ENCODE data around the gene KNSTRN.

The KNSTRN gene

GRCh38 chr15:40435710-40436089 lies 53.2 kb downstream of the KNSTRN start:
- DNase-seq = no peak

- no peak for DNase-seq
Measured at GRCh38 chr15:40436116-40436891, 53.8 kb downstream of the KNSTRN start.

DNA sequence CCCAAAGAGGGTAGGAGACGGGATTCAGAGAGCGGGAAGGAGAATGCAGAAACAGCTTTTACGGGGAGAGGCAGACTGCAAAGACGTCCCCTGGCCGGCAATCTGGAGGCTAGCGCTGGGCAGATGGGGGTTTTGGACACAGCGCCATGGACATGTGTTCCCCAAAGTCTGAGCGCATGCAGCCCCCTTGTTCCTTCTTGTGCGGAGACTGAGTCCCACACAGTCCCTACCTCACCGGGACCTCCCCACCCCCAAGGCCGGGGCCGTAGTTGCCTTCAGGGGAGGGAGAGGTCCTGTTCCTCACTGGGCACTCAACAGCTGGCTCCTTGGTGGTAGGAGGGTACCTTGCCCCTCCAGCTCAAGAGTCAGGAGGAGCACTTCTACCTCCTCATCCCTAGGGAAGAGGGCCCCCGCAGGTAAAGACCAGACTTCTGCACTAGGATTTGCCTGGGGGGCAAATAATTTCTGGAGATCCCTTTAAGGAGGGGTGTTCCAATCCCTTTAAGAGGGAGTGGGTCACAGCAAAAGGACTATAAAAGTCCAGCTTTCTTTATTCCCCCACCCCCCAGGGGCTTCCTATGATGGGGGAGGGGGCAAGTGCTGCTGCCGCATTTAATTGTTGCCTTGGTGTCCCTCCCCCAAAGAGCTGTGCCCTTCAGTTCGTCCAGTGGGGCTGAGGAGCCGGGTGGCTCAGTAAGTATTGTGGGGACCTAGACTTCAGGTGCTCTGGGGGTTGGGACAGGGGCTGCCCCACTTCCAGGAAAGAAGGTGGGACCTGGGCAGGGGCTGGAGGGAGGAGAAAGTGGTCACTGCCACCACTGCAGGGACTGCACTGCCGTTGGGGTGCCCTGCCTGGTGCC lies 54.6 kb downstream of the KNSTRN start:
- DNase-seq = no peak

GRCh38 chr15:40437752-40438687 lies 55.5 kb downstream of the KNSTRN start:
- DNase-seq = no peak

GRCh38 chr15:40438712-40439111 lies 56.2 kb downstream of the KNSTRN start:
- no peak for DNase-seq

DNA sequence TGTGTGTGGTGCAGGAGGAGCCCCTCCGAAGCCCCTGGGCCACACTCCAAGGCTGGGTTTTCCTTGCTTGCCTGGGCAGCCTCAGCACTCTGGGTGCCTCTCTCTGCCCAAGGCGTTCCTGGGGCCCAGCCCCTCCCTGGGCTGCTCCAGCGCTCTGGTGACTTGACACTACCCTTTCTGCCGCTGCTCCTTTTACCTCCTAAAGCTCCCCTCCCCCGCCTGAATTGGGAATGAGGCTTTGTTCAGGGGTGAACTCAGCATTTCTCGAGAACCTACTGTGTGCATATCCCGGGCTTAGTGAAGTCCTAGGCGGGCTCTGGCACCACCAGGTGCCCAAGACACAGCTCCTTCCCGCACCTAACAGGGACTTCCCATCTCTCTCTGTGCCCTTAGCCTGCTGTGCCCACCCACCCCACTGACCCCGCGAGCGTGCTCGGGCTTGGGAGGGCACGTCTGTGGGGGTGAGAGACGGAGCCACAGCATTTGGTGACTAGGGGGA lies 57.0 kb downstream of the KNSTRN start:
- DNase-seq = no peak

- DNase-seq = no peak
Measured at GRCh38 chr15:40439960-40440742, 57.6 kb downstream of the KNSTRN start.

DNA sequence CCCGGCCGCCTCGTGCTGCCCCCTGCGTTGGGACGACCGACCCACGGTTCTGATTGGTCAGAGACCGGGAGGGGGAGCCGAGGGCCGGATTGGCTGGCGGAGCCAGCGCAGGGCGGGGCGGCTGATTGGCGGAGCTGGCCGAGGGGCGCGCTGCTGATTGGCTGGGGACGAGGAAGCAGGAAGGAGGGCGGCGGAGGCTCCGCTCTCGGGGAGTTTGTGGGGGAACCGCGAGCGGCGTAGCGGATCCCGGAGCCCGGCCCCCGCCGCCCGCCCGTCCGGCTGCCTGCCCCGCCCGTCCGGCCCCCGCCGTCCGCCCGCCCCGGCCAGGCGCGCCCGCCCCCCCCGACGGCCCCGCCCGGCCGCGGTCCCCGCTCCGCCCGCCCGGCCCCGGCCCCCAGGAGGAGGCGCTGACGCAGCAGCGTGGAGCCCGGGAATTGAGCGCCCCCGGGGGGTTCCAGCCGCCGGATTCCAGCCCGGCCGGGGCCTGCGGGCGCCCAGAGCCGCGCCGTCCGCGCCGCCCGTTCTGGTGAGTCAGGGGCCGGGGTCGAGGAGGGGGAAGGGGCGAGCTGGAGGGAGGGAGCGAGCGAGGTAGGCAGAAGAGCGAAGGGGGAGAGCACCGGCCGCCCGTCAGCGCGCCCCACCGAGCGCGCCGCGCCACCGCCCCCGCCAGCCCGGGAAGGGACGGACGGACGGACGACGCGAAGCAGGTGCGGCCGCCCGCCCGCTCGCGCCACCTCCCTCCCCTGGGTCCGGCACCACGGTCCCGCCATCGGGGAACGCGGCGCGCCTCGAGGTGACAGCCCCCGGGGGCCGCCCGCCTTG lies 58.4 kb downstream of the KNSTRN start, which contains the start of gene BAHD1:
Gene BAHD1 (plus strand): TSS at position 211 of the 822 bp plus-strand sequence. CDS start 17,512 bp downstream, outside the sequence.
- peak; percentile 37 for DNase-seq

- no peak for DNase-seq
Measured at GRCh38 chr15:40441565-40442531, 59.3 kb downstream of the KNSTRN start.

DNA sequence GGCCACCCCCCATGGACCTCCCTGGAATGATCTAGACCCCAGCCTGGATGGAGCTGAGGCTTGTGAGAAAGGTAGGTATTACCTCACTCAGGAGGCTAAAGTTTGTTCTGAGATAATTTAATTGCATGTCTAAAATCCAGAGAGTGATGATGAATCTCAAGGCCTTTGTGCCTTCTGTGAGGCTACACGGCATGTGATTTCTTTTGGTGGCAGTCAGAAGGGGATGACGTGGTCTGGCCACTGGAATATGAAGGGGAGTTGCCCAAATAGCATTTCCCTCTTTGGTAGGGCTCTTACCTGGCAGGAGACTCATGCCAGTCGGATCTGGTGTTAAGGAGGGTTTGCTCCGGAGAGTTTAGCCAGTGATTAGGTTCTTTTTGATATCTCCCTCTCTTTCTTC lies 60.7 kb downstream of the KNSTRN start:
- DNase-seq = no peak

- no peak for DNase-seq
Measured at GRCh38 chr15:40443846-40444245, 61.3 kb downstream of the KNSTRN start.
